NCI-H526 (cell line): ENCODE results near the gene WDTC1.

Experiments
- DNase-seq, 2 experiments: peaks; one replicate each; lab custom pipeline; 2025; lab: John Stamatoyannopoulos, UW

WDTC1 gene

DNA sequence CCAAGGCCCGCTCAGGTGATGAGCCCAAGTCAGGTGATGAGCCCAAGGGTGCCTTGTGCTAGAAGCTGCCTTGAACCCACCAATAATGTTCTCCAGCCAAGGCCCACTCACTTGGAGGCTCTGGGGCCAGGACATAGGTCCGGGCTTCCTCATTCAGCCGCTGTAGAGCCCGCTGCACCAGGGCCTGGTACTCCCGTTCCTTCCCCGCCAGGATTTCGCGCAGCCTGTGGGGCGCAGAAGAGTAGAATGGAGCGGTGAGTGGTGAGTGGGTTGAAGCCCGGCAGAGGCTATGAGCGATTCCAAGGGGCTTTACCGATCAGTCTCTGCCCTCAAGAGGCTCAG, 121.8 kb downstream of the WDTC1 start:
- DNase-seq: no peak

DNA sequence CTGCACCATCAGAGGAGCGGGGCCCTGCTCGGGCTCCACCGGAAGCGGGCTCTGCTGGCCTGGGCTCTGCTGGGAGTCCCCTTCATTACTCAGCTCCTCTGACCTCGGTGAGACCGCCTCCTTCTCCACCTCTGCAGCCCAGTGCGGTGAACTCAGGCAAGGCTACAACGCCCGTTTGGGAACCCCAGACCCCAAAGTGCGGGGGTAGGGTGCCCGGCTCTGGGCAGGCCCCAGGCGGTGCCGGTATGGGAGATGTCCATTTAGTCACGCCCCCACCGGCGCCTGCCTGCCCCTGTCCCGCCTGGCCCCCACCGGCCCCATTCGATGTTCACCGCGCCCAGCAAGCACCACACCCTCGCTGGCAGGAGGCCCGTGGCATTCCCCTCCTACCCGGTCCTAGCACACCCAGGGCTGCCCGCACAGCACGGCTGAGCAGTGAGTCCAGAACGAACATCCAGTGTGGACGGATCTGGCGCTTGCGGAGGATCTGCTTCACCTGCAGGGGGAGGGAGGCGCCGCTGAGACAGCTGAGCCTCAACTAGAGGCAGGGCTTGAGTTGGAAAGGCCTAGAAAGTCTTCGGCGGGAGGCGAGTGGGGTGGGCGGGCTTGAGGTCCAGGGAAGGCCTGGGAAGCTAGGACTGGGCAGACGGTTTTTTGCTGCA, 122.3 kb downstream of the WDTC1 start:
- no peak for DNase-seq

DNA sequence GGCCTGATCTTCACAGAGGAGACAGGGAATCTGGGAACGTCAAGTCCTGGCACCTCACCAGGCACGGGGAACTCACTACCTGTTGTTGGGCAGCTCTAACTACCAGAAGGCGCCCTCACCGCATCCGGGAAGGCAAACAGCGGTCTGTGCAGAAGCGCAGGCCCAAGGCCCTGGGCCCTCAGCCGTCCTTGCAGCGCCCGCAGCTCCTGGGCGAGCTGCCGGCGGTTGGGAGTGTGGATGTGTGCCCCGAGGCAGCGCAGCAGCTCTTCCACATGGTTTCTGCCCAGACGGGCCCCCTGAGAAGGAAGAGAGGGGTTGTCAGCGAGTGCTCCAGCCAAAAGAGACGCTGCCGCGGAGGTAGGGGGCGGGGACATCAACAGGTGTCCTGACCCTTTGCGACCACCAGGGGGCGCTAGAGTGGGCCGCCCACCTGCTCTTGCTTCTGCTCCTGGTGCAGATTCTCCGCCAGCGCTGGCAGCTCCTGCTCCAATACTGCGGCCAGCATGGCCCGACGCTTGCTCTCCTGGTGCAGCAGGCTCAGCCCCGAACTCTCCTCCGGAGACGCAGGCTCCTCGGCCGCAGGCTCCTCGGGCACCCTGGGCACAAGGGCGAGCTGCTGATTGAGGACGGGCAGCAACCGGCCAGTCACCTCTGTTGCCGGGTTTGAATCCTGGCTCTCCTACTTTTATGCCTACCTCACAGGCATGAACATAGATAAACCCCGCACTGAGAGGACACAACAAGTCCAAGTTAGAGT, 123.0 kb downstream of the WDTC1 start:
- peak in 1 of 2 experiments; percentile 80 for DNase-seq
